SK-N-SH (cell line): ENCODE data around the gene HMX3. TPM values are rescaled to one million over a fixed set of nuclear protein-coding genes. Genes with fewer than 3 reads are reported as not detected.

Source experiments
- CTCF ChIA-PET: fragments of 300-600, 350-600 bp; formaldehyde crosslinking; extraction: SDS; loops from one replicate; lab custom pipeline; 2021; lab: Yijun Ruan, JAX
- POLR2A ChIA-PET: fragments of 350-600 bp; sonication (Branson Sonifier 250); formaldehyde crosslinking; extraction: SDS; loops from one replicate; lab custom pipeline; 2020; ENCODE audit warnings: antibody characterized with exemption, inconsistent platforms; lab: Yijun Ruan, JAX
- DNase-seq: peaks from one replicate; pipeline ENCODE4 v3.0.0; 2012
- H2AFZ ChIP-seq: fragments of 200-600 bp; sonication (generic); 2 replicates; pipeline ENCODE4 v1.8.1; 2016; ENCODE audit warnings: antibody characterized with exemption, mild to moderate bottlenecking, low read depth
- H3F3A ChIP-seq: fragments of 200-600 bp; sonication (generic); replicated peaks from 2 replicates; pipeline ENCODE3; 2016; ENCODE audit warnings: antibody characterized with exemption, mild to moderate bottlenecking; ENCODE audit not compliant: insufficient read depth
- H3K27ac ChIP-seq, 2 experiments: fragments of 200-500 bp in 1 of 2; fragments of 200-600 bp in 1 of 2; sonication (Bioruptor generic) in 1 of 2; sonication (generic), shearing (Covaris generic) in 1 of 2; 2 replicates each; pipeline versions ENCODE4 v1.5.1 to v1.6.1; 2014 to 2016; ENCODE audit warnings: low read depth in 2 of 2, inconsistent platforms in 1 of 2, low read length in 1 of 2, mild to moderate bottlenecking in 1 of 2, mixed read lengths in 1 of 2
- H3K27me3 ChIP-seq: fragments of 200-600 bp; sonication (generic), shearing (Covaris generic); 2 replicates; pipeline ENCODE4 v1.6.1; 2016; ENCODE audit warnings: mixed run types; ENCODE audit not compliant: insufficient read depth
- H3K36me3 ChIP-seq, 2 experiments: fragments of 200-500 bp in 1 of 2; fragments of 200-600 bp in 1 of 2; sonication (Bioruptor generic) in 1 of 2; sonication (generic) in 1 of 2; replicated peaks in 1 of 2; 2 replicates each; pipeline versions ENCODE3 to v1.5.1; 2014 to 2016; ENCODE audit warnings: low read length in 1 of 2, mild to moderate bottlenecking in 1 of 2; ENCODE audit not compliant: insufficient read depth in 2 of 2, control insufficient read depth in 1 of 2
- H3K4me1 ChIP-seq, 2 experiments: fragments of 200-500 bp in 1 of 2; fragments of 200-600 bp in 1 of 2; sonication (Bioruptor generic) in 1 of 2; sonication (generic), shearing (Covaris generic) in 1 of 2; 2 replicates each; pipeline versions ENCODE4 v1.5.1 to v1.6.1; 2014 to 2016; ENCODE audit warnings: low read depth in 1 of 2, low read length in 1 of 2, mixed run types in 1 of 2; ENCODE audit not compliant: insufficient read depth in 2 of 2, control insufficient read depth in 1 of 2
- H3K4me2 ChIP-seq: fragments of 200-600 bp; sonication (generic), shearing (Covaris generic); 2 replicates; pipeline ENCODE4 v1.6.1; 2017; ENCODE audit warnings: mixed run types
- H3K4me3 ChIP-seq, 2 experiments: fragments of 200-500 bp in 1 of 2; fragments of 200-600 bp in 1 of 2; sonication (Bioruptor generic) in 1 of 2; sonication (generic), shearing (Covaris generic) in 1 of 2; 2 replicates each; pipeline versions ENCODE4 v1.5.1 to v1.8.1; 2014 to 2016; ENCODE audit warnings: low read depth in 2 of 2, inconsistent platforms in 1 of 2, low read length in 1 of 2, mild to moderate bottlenecking in 1 of 2, mixed read lengths in 1 of 2, moderate library complexity in 1 of 2
- H3K79me2 ChIP-seq: fragments of 200-600 bp; sonication (generic); 2 replicates; pipeline ENCODE4 v1.8.1; 2017; ENCODE audit warnings: mild to moderate bottlenecking; ENCODE audit not compliant: insufficient read depth
- H3K9ac ChIP-seq: fragments of 200-600 bp; sonication (generic); 2 replicates; pipeline ENCODE4 v1.6.1; 2017; ENCODE audit warnings: mixed run types
- H3K9me2 ChIP-seq: fragments of 200-600 bp; sonication (generic); 2 replicates; pipeline ENCODE4 v1.6.1; 2017; ENCODE audit warnings: mixed run types
- H3K9me3 ChIP-seq: fragments of 200-600 bp; sonication (generic); 2 replicates; pipeline ENCODE4 v1.6.1; 2017; ENCODE audit warnings: mixed run types, mild to moderate bottlenecking, moderate library complexity
- H4K20me1 ChIP-seq: fragments of 200-600 bp; sonication (generic); 2 replicates; pipeline ENCODE4 v1.6.1; 2017; ENCODE audit warnings: mild to moderate bottlenecking, mixed run types; ENCODE audit not compliant: insufficient read depth
- CHD2 ChIP-seq: fragments of 150-350 bp; IDR thresholded peaks from 2 replicates; pipeline ENCODE4 v1.6.1; 2018; ENCODE audit warnings: low read length; ENCODE audit not compliant: partially characterized antibody
- ELF1 ChIP-seq: IDR thresholded peaks from 2 replicates; pipeline ENCODE4 v1.4.0; 2012
- EP300 ChIP-seq, 2 experiments: IDR thresholded peaks; 2 replicates each; pipeline versions ENCODE4 v1.4.0 to v1.6.1; 2012; ENCODE audit warnings: borderline replicate concordance in 1 of 2, low read depth in 1 of 2, low read length in 1 of 2
- EZH2phosphoT487 ChIP-seq: fragments of 200-600 bp; sonication (generic); IDR thresholded peaks from 2 replicates; pipeline ENCODE4 v1.6.1; 2017; ENCODE audit warnings: low read depth, mixed run types, mild to moderate bottlenecking, antibody characterized with exemption, moderate library complexity, borderline replicate concordance
- FOXJ3 ChIP-seq: sonication (generic); formaldehyde crosslinking; IDR thresholded peaks from 2 replicates; pipeline ENCODE4 v1.5.1; 2020; ENCODE audit warnings: mild to moderate bottlenecking, missing genetic modification reagents
- GABPA ChIP-seq: IDR thresholded peaks from 2 replicates; pipeline ENCODE4 v1.4.0; 2012; ENCODE audit warnings: low read depth, mild to moderate bottlenecking
- MEF2A ChIP-seq: IDR thresholded peaks from 2 replicates; pipeline ENCODE4 v1.4.0; 2012; ENCODE audit warnings: low read depth, borderline replicate concordance
- POLR2AphosphoS5 ChIP-seq: IDR thresholded peaks from 2 replicates; pipeline ENCODE4 v1.6.1; 2012; ENCODE audit warnings: low read depth, low read length
- RCOR1 ChIP-seq: fragments of 150-350 bp; IDR thresholded peaks from 2 replicates; pipeline ENCODE4 v1.6.1; 2017; ENCODE audit warnings: antibody characterized with exemption, low read length
- RXRA ChIP-seq: IDR thresholded peaks from 2 replicates; pipeline ENCODE4 v1.4.0; 2012; ENCODE audit warnings: low read depth, mild to moderate bottlenecking, borderline replicate concordance
- TAF1 ChIP-seq: IDR thresholded peaks from 2 replicates; pipeline ENCODE4 v1.6.1; 2012; ENCODE audit warnings: low read depth, mild to moderate bottlenecking, low read length, moderate library complexity, borderline replicate concordance
- TCF12 ChIP-seq: IDR thresholded peaks from 2 replicates; pipeline ENCODE4 v1.4.0; 2012
- WGBS: methylation state at CpG from one replicate; pipeline ENCODE4 v1.1.6; 2017; ENCODE audit warnings: low lambda C conversion rate; 5-methylcytosine and 5-hydroxymethylcytosine counted together
- polyA plus RNA-seq, 3 experiments: library from polyadenylated mRNA; depleted of rRNA; stranded (reverse); fragments of >200 nt; gene quantifications; 2 replicates each; pipeline ENCODE4 v1.2.3, GENCODE V29; 2012
- TF ChIP-seq, protein P1 (sequence below): IDR thresholded peaks from 2 replicates; pipeline ENCODE4 v1.4.0; 2012; ENCODE audit warnings: low read depth

Gene HMX3
- polyA plus RNA-seq, 1 of the 3 experiments (the other 2 are of a cell fraction): not detected

DNA sequence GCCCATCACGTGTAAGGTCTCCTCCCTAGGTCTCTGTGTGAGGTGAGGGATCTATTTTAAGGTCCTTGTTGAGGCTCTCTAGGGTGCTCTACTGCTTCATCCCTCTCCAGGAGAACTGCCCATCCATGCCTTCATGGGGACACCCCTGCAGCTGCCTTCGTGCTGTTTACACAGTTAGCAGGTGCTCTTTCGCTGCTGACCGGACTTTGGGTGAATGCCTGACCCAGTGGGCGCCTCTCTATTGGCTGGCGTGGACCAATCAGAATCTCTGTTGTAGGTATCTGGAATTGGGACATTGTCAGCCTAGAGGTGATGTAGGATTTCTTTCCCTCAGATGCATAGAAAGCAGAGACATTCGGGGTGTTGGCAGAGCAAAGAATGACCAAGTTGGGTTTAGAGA lies 38.7 kb upstream of the HMX3 start (continued):
- no peak for TF ChIP-seq RXRA
- no peak for TF ChIP-seq FOXJ3

DNA sequence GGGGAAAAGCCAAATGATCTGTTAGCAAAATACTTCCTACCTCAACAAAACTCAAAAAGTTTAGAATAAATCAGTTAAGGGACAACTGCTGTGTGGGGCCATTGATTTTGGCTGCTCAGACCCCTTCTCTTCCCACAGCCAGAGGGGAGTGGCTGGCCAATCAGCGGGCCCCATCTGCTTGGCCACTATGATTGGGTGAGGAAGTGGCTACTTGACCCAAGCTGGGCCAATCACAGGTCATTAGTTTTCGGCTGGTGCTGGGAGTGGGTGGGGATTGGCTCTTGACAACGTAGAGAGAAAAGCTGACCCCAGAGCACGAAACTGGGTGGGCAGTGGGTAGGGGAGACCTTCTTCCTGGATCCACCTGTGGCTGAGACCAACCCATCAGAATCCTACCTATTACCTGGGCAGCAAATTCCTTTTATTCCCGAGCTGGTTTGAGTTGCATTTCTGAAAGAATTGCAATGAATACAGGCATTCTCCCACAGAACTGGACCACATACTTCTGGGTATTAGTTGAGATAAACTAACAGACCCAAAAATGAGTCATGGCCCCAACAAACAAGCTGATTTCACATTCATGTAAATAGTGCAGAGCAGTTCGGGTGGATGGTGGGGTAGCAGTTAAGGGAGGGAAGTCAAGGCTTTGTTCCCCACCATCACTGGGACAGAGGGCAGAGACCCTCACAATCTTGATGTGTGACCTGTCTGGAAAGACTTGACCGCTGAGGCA lies 35.6 kb upstream of the HMX3 start:
- no peaks in the 10 kb centered on the region for H3K9me3 ChIP-seq
- no peaks in the 10 kb centered on the region for H3K27me3 ChIP-seq
- H3K4me3 ChIP-seq: no peak overlapping the region
- no peak for DNase-seq
- TF ChIP-seq TAF1: no peak
- no peak for TF ChIP-seq TCF12
- TF ChIP-seq, protein P1, sequence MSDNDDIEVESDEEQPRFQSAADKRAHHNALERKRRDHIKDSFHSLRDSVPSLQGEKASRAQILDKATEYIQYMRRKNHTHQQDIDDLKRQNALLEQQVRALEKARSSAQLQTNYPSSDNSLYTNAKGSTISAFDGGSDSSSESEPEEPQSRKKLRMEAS: no peak
- TF ChIP-seq EP300 (IDR thresholded peaks at IDR 0.05; ENCODE audit: borderline replicate concordance in 1 of 2, low read depth in 1 of 2, low read length in 1 of 2): no peak
- no peaks in the 10 kb centered on the region for H3F3A ChIP-seq
- 41% methylated on average over 5 of the region's 7 CpGs for WGBS
- no peaks in the 10 kb centered on the region for H4K20me1 ChIP-seq
- no peaks in the 10 kb centered on the region for H3K79me2 ChIP-seq
- H3K9me2 ChIP-seq: no peaks in the 10 kb centered on the region
- no peak overlapping the region for H3K4me2 ChIP-seq
- H3K4me1 ChIP-seq: no peaks in the 10 kb centered on the region
- H3K9ac ChIP-seq: no peak overlapping the region
- POLR2A ChIA-PET: no interaction called here
- H2AFZ ChIP-seq: no peak overlapping the region
- H3K27ac ChIP-seq: no peak overlapping the region
- CTCF ChIA-PET: interaction anchor here (0.7 kb wide), 1 partner anchor 89 kb away, joined by 3 read pairs; no protein-coding TSS in a partner anchor
- H3K36me3 ChIP-seq: no peaks in the 10 kb centered on the region

DNA sequence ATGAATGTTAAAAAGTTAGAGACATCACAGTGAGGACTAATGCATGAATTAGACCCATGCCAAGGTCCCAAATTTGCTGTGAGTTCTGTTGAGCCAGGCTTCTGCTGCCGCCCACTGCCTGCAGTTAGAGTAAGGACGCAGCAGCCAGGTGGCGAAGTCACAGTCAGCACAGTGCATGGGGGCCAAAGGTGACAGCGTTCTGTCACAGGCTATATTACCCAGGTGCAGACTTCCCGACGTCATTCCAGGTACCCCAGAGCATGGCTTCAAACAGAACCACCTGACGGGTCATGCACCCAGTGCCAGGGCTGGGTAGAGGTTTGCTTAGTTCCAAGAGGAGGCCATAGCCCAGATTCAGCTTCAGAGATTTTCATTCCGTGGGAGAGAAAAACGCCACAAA lies 33.9 kb upstream of the HMX3 start:
- CTCF ChIA-PET: interaction anchor here (1.3 kb wide), 1 partner anchor 32 kb away, joined by 3 read pairs; no protein-coding TSS in a partner anchor
- no peaks in the 10 kb centered on the region for H3K9me3 ChIP-seq
- TF ChIP-seq ELF1 (no peak), EP300 (IDR thresholded peaks at IDR 0.05; ENCODE audit: borderline replicate concordance in 1 of 2, low read depth in 1 of 2, low read length in 1 of 2) (no peak), MEF2A (no peak), CHD2 (no peak), POLR2AphosphoS5 (no peak), GABPA (no peak), EZH2phosphoT487 (no peak), RCOR1 (no peak)
- TF ChIP-seq, protein P1: no peak
- no peaks in the 10 kb centered on the region for H3K79me2 ChIP-seq
- H2AFZ ChIP-seq: no peak overlapping the region
- H3K9me2 ChIP-seq: no peaks in the 10 kb centered on the region
- POLR2A ChIA-PET: no interaction called here
- no peaks in the 10 kb centered on the region for H4K20me1 ChIP-seq
- no peaks in the 10 kb centered on the region for H3K36me3 ChIP-seq
- no peak overlapping the region for H3K4me3 ChIP-seq
- no peak overlapping the region for H3K4me2 ChIP-seq
- no peak for DNase-seq
- H3K27me3 ChIP-seq: no peaks in the 10 kb centered on the region
- no peaks in the 10 kb centered on the region for H3K4me1 ChIP-seq
- H3K27ac ChIP-seq: no peak overlapping the region
- no peak overlapping the region for H3K9ac ChIP-seq
- H3F3A ChIP-seq: no peaks in the 10 kb centered on the region
- 24% methylated on average over 9 of the region's 9 CpGs for WGBS
